Mucosa of gallbladder (tissue), 1 donor: Measurements from ENCODE around the gene WDR59. TPM values are rescaled to one million over a fixed set of nuclear protein-coding genes. Genes with fewer than 3 reads are reported as not detected.
"Not testable (repeated sequence)": the region's sequence is repeated elsewhere in the genome, so short reads cannot be mapped to it uniquely, and the experiment has no call there.

Source experiments
- DNase-seq: peaks from one replicate; pipeline ENCODE4 v3.0.0-alpha.2; 2020; ENCODE audit warnings: low spot score
- total RNA-seq: library from RNA; stranded (reverse); gene quantifications from one replicate; pipeline ENCODE4 v1.2.1, GENCODE V29; 2021
- donor health status: DM: no; HTN: no; CAD: no.

The WDR59 gene
- total RNA-seq, 1 donor from 2014 or later, result 72.5 TPM

GRCh38 chr16:74982256-74982655, 2.7 kb downstream of the WDR59 start:
- DNase-seq, result no peak

- no peak for DNase-seq
Measured at GRCh38 chr16:74975591-74975990, 9.3 kb downstream of the WDR59 start.

DNA sequence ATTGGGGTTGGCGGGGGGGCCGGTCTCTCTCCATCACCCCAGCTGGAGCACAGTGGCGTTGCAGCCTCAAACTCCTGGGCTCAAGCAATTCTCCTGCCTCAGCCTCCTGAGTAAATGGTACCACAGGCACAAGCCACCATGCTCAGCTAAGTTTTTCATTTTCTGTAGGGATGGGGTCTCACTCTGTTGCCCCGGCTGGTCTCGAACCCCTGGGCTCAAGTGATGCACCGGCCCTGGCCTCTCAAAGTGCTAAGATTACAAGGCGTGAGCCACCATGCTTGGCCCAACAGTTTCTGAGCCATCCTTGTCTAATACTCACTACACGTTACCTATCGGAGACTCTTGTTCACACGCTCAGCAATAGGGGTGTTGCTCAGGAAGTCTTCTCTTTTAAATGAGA, 11.6 kb downstream of the WDR59 start:
- no peak for DNase-seq

GRCh38 chr16:74954763-74955162, 30.2 kb downstream of the WDR59 start:
- no peak for DNase-seq

GRCh38 chr16:74951681-74952080, 33.2 kb downstream of the WDR59 start:
- no peak for DNase-seq

DNA sequence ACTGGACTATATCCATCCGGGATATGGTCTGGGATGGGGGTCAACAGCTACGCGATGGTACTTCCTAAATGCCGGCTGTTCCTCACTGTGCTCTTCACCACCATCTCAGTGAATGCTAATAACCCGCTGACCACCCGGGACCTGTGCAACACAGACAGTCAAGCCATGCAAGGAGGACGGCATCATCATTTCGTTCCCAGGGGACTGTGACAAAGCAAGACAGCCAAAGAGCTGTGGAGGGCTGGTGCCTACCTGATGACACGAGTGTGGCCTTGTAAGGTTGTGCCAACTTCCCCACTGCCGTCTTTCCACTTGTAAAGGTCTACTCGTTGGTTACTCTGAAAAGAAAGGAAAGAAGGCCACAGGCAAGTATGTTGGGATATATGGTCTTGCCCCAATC, 33.7 kb downstream of the WDR59 start:
- DNase-seq, result no peak

DNA sequence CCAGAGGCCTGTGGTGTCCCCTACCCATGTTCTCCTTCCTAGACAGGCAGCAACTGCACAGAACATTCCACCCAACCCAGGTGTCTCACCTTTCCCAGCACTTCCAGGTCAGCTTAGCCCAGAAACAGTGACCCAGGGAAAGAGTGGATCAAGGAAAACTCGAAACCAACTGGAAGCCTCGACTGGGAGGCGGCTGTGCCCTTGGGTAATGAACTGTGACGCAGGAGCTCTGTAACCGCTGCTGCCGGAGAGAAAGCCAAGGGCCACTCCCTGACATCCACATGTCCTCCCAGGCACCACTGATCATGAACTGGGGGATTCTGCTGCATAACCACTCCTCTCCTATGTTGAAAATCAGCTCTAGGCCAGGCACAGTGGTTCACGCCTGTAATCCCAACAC, 34.4 kb downstream of the WDR59 start:
- DNase-seq, result no peak

DNA sequence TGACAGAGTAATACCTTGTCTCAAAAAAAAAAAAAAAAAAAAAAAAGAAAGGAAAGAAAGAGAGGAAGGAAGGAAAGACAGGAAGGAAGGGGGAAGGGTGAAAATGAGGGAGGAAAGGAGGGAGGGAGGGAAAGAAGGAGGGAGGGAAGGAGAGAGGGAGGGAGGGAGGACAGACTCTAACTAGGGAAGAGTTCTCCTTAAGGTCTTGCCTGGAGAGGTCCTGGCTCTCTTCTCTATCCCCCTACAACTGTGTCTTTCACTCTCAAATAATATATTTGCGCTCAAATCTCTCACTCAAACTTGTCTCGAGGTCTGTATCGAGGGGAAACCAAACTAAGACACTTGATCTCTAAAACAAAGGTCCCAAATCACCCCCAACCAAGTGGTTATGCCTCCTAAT, 35.6 kb downstream of the WDR59 start:
- DNase-seq, result no peak

DNA sequence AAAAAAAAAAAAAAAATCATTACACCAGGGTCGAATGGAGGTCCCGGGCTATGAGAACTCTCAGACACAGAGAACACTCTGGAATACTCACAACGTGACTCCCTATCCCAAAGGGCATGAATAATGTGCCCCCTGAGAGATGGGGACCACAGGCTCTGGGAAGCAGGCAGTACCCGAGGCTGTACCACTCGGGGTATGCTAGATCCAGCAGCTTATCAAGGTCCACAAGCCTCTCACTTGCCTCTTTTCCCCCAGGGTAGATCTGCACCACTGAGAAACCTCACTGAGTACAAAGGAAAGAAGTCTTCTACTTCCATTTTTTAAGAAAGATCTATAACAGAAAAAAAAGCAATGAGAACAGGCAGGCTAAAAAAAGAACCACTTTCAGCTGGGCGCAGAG, 40.5 kb downstream of the WDR59 start:
- DNase-seq, result no peak

DNA sequence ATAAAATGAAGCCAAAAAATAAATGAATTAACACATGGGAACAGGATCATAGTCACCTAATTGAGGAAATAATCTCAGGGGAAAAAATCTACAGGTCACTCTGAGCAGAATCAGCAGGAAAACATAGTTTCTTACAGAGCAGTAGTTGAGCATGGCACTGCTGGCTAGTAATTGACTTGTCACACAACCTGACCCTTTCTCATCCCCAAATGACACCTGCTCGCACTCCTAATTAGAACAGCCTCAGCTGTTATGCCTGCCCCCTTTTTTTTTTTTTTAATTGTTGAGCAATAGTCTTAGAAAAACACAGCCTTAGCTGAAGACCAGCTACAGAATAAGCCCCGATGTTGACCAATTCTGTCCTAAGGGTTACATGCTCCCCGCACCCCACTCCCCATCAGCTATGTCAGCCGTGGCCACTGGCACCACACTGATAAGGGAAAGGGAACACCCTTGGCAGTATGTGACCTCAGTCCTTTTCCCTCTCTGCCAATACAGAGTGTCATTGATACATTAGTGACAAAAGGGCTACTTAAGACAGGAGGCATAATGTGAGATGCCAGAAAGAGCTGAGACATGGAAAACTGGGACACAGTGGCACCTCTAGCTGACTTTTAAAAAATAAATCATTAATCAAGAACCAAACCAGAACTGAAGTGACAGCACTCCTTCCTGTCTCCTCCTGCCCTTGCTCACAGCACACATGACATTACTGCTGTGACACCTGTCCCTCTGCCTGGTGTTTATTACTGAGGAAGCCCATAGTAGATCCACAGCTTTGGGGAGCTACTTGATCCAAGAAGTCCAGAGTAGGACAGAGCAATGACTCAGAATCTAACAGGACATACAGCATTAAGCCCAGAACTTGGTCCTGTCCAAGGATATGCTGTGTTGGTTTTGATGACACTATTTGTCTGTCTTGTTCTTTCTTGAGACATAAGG, 41.7 kb downstream of the WDR59 start:
- no peak for DNase-seq

- DNase-seq, result no peak
Measured at GRCh38 chr16:74942566-74942965, 42.4 kb downstream of the WDR59 start.

DNA sequence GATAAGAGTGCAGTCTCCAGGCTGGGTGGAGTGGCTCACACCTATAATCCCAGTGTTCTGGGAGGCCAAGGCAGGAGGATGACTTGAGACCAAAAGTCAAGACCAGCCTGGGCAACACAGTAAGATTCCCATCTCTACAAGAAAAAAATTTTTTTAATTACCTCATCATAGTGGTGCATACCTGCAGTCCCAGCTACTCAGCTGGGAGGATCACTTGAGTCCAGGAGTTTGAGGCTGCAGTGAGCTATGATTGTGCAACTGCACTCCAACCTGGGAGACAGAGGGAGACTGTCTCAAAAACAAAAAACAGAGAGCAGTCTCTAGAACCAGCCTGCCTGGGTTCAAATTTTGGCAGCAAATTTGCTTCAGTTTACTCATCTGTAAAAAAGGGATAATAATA, 45.2 kb downstream of the WDR59 start:
- no peak for DNase-seq

DNA sequence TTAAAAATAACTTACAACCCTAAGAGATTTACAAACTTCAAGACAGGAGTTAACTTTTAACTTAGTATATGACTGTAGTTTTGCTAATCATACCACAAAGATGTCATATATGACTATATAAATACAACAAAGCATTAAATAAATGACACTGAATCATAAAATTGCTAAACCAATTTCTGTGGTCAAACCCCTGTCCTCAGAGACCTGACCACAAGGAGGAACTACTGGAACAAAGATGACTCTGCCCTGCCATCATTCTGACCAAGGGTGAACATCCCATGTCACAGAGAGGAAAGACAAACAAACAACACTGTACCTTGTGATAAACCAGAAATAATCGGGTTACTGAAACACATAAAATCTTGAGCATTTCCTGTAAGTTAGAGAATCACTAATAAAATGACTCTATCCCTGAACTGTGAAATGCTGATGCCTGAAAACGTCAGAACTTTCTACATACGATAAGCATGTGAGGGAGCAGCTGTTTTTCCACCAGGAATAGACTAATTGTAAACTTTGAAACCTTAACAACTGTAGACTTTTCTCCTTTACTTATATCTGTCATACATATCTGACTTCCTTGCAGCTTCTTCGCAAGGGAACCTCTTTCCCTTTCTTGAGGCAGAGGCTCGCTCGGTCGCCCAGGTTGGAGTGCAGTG, 47.9 kb downstream of the WDR59 start:
- no peak for DNase-seq

GRCh38 chr16:74931445-74931844, 53.5 kb downstream of the WDR59 start:
- no peak for DNase-seq

DNA sequence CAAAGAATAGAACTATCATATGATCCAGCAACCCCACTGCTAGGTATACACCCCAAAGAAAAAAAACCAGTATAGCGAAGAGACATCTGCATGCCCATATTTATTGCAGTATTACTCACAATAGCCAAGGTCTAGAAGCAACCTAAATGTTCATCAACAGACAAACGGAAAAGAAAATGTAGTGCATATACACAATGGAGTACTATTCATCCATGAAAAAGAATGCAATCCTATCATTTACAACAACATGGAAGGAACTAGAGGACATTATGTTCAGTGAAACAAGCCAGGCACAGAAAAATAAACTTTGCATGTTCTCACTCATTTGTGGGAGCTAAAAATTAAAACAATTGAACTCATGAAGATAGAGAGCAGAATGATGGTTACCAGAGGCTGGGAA, 55.3 kb downstream of the WDR59 start:
- no peak for DNase-seq

DNA sequence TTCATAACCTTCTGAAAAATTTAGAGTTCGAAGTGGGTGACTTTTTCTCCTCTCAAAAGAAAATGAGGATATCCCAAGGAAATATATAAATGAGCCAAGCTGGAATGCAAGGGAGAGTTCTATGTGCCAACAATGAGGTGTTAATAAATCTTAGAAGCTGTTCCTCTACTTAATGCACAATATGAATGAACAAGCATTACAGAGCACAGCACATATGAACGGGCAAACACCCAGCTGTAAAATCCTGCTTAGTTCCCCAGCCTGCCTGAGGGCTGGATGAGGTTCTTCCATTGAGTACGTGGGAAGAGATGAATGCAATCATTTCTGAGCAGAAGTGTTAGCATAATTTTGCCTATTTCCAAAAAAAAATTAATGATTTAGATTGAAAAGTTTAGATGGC, 58.1 kb downstream of the WDR59 start:
- DNase-seq, result no peak

GRCh38 chr16:74923766-74924460, 61.0 kb downstream of the WDR59 start:
- no peak for DNase-seq

- peak; percentile 11 for DNase-seq
Measured at GRCh38 chr16:74922150-74923138, 62.5 kb downstream of the WDR59 start.

DNA sequence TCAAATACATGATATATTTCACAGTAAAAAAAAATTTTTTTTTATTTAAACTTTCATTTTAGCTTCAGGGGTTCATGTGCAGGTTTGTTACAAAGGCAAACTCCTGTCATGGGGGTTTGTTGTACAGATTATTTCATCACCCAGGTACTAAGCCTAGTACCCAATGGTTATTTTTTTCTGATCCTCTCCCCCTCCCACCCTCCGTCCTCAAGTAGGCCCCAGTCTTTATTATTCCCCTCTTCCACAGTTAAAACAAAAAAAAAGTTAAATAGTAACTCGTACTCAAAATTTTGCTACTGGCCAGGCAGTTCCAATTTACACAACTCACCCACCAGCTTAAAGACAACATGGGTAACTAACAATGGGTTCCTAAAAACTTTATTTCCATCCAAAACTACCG, 63.9 kb downstream of the WDR59 start:
- no peak for DNase-seq

- no peak for DNase-seq
Measured at GRCh38 chr16:74909665-74910064, 75.3 kb downstream of the WDR59 start.

DNA sequence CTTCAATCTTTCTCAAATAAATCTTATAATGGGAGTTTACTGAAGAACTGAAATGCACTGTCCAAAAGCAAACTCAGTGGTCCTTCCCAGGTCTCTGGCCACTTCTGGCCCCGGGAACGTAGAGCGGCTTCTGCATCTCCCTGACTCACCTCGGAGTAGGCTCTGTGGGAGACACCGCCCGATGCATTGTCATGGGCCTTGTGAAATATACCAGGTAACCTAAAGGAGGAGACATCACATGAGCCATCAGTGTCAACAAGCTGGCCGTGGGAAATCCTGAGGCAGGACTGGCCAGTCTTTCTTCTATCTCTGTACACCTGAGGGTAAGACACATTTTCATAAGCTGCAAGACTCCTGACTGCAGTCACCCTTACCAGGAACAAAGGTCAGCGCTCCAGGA, 76.2 kb downstream of the WDR59 start:
- not testable (repeated sequence) for DNase-seq
